ENCODE results near the gene ARHGEF28.

ARHGEF28 gene

GRCh38 chr5:73729329-73729728 lies 103.3 kb downstream of the ARHGEF28 start:
- no peak overlapping the region for H3K4me3 ChIP-seq (ENCODE audit: control insufficient read depth, low read depth, low read length)
- DNase-seq (ENCODE audit: low read depth) = no peak
- TF ChIP-seq CTCF (IDR thresholded peaks at IDR 0.05; ENCODE audit: control insufficient read depth, insufficient read depth, low read depth, low read length, missing control alignments) = no peak

- no peak for DNase-seq (ENCODE audit: low read depth)
- H3K4me3 ChIP-seq (ENCODE audit: control insufficient read depth, low read depth, low read length) = no peak overlapping the region
- TF ChIP-seq CTCF (IDR thresholded peaks at IDR 0.05; ENCODE audit: control insufficient read depth, insufficient read depth, low read depth, low read length, missing control alignments) = no peak
Measured at GRCh38 chr5:73732045-73732444, 106.0 kb downstream of the ARHGEF28 start.

- no peak for DNase-seq (ENCODE audit: low read depth)
- no peak overlapping the region for H3K4me3 ChIP-seq (ENCODE audit: control insufficient read depth, low read depth, low read length)
- TF ChIP-seq CTCF (IDR thresholded peaks at IDR 0.05; ENCODE audit: control insufficient read depth, insufficient read depth, low read depth, low read length, missing control alignments) = no peak
Measured at GRCh38 chr5:73733219-73733618, 107.2 kb downstream of the ARHGEF28 start.

- peak; percentile 32 for DNase-seq (ENCODE audit: low read depth)
- TF ChIP-seq CTCF (IDR thresholded peaks at IDR 0.05; ENCODE audit: control insufficient read depth, insufficient read depth, low read depth, low read length, missing control alignments) = no peak
- H3K4me3 ChIP-seq (ENCODE audit: control insufficient read depth, low read depth, low read length) = no peak overlapping the region
Measured at GRCh38 chr5:73735032-73735734, 109.2 kb downstream of the ARHGEF28 start.

- no peak overlapping the region for H3K4me3 ChIP-seq (ENCODE audit: control insufficient read depth, low read depth, low read length)
- DNase-seq (ENCODE audit: low read depth) = no peak
- no peak for TF ChIP-seq CTCF (IDR thresholded peaks at IDR 0.05; ENCODE audit: control insufficient read depth, insufficient read depth, low read depth, low read length, missing control alignments)
Measured at GRCh38 chr5:73739650-73740049, 113.7 kb downstream of the ARHGEF28 start.

- TF ChIP-seq CTCF (IDR thresholded peaks at IDR 0.05; ENCODE audit: control insufficient read depth, insufficient read depth, low read depth, low read length, missing control alignments) = no peak
- no peak overlapping the region for H3K4me3 ChIP-seq (ENCODE audit: control insufficient read depth, low read depth, low read length)
- no peak for DNase-seq (ENCODE audit: low read depth)
Measured at GRCh38 chr5:73740274-73740790, 114.3 kb downstream of the ARHGEF28 start.
